Measurements from ENCODE around the gene PLA2G4A. TPM values are rescaled to one million over a fixed set of nuclear protein-coding genes. Genes with fewer than 3 reads are reported as not detected.

PLA2G4A gene
- total RNA-seq, 1 experiment from 2014 or later: 0.39 TPM

GRCh38 chr1:186792870-186793581 lies 35.7 kb upstream of the PLA2G4A start:
- no peaks in the 10 kb centered on the region for H4K20me1 ChIP-seq (ENCODE audit: control insufficient read depth, insufficient read depth, insufficient read length)
- H3K27me3 ChIP-seq (ENCODE audit: insufficient read depth, low read length): no peaks in the 10 kb centered on the region
- Mint-ChIP-seq H3K27me3 (ENCODE audit: low read depth) (no peaks in the 10 kb centered on the region), H3K27ac (no peak overlapping the region), H3K4me1 (no peaks in the 10 kb centered on the region), H3K36me3 (ENCODE audit: insufficient read depth in 1 of 3, low read depth in 3 of 3) (no peaks in the 10 kb centered on the region), H3K9me3 (no peaks in the 10 kb centered on the region), H3K4me3 (no peak overlapping the region)
- H3K14ac ChIP-seq (ENCODE audit: insufficient read depth, low read length): no peak overlapping the region
- no peak overlapping the region for H2BK15ac ChIP-seq (ENCODE audit: low read depth, low read length)
- no peaks in the 10 kb centered on the region for H3K23me2 ChIP-seq (ENCODE audit: insufficient read length, low read depth, low read length, poor library complexity, severe bottlenecking)
- H2BK12ac ChIP-seq (ENCODE audit: insufficient read length, low read depth, low read length): no peak overlapping the region
- no peak overlapping the region for H3K56ac ChIP-seq (ENCODE audit: insufficient read length, low read depth, low read length)
- no peak overlapping the region for H3K4me2 ChIP-seq (ENCODE audit: insufficient read depth, insufficient read length, low read length)
- no peak overlapping the region for H4K8ac ChIP-seq (replicated peaks; ENCODE audit: insufficient read length, low read depth, low read length)
- DNase-seq: no peak
- no peak overlapping the region for H2BK5ac ChIP-seq (ENCODE audit: insufficient read length, low read length)
- no peak overlapping the region for H4K5ac ChIP-seq (ENCODE audit: insufficient read length, low read depth, low read length)
- no peak overlapping the region for H2BK20ac ChIP-seq (ENCODE audit: low read depth, low read length, poor library complexity, severe bottlenecking)
- no peak overlapping the region for H3T11ph ChIP-seq (ENCODE audit: low read length)
- no peaks in the 10 kb centered on the region for H3K79me2 ChIP-seq (ENCODE audit: insufficient read depth, low read length)
- H4K91ac ChIP-seq (ENCODE audit: insufficient read length, low read depth, low read length): no peak overlapping the region
- no peaks in the 10 kb centered on the region for H3K4me1 ChIP-seq (ENCODE audit: insufficient read depth, low read length)
- no peaks in the 10 kb centered on the region for H3K9me3 ChIP-seq (ENCODE audit: control insufficient read depth, low read depth, low read length)
- H2AK5ac ChIP-seq (ENCODE audit: insufficient read length, low read length): no peak overlapping the region
- no peak overlapping the region for H2AFZ ChIP-seq (ENCODE audit: low read length)
- no peak for TF ChIP-seq CTCF (conservative IDR thresholded peaks at IDR 0.05)
- no CpG with 5 or more reads among the region's 7 CpGs for WGBS (ENCODE audit: extremely low coverage, insufficient read length, low lambda C conversion rate)
- H3K18ac ChIP-seq (ENCODE audit: insufficient read length, low read depth, low read length): no peak overlapping the region
- H2BK120ac ChIP-seq (ENCODE audit: low read depth, low read length, poor library complexity, severe bottlenecking): no peak overlapping the region
- no peaks in the 10 kb centered on the region for H3K79me1 ChIP-seq (ENCODE audit: insufficient read depth, low read depth, low read length, poor library complexity, severe bottlenecking)
- no peak overlapping the region for H3K27ac ChIP-seq (ENCODE audit: insufficient read length, low read depth, low read length)
- H3K9ac ChIP-seq (ENCODE audit: extremely low read depth, insufficient read length, low read length): no peak overlapping the region
- H3K4ac ChIP-seq (ENCODE audit: low read depth, low read length): no peak overlapping the region
- H3K23ac ChIP-seq (ENCODE audit: insufficient read length, low read depth, low read length): no peak overlapping the region
